MCF 10A (cell line): ENCODE data around the gene TTC34. TPM values are rescaled to one million over a fixed set of nuclear protein-coding genes. Genes with fewer than 3 reads are reported as not detected.

ENCODE experiments used
- BruUV-seq: library from RNA; stranded (reverse); fragments of 400-500 nt; replicated peaks from 2 replicates; lab custom pipeline; 2021; lab: Mats Ljungman, UMichigan
- CTCF ChIA-PET: fragments of 300-600 bp; sonication (Branson Sonifier 250); formaldehyde crosslinking; extraction: SDS; loops from one replicate; lab custom pipeline; 2021; ENCODE audit warnings: antibody characterized with exemption, inconsistent platforms; lab: Yijun Ruan, JAX
- POLR2A ChIA-PET: fragments of 300-600, 350-650 bp; sonication (Branson Sonifier 250); formaldehyde crosslinking; extraction: SDS; loops from one replicate; lab custom pipeline; 2020; ENCODE audit warnings: antibody characterized with exemption, inconsistent platforms; lab: Yijun Ruan, JAX
- DNase-seq: peaks from one replicate; pipeline ENCODE4 v3.0.0-alpha.2; 2018; ENCODE audit not compliant: unreplicated experiment
- H3K27ac Mint-ChIP-seq: one replicate; pipeline ENCODE4 v1.8.0; 2022; ENCODE audit warnings: mild to moderate bottlenecking, low read depth, mixed read lengths; ENCODE audit not compliant: unreplicated experiment
- H3K27me3 Mint-ChIP-seq: one replicate; pipeline ENCODE4 v1.8.0; 2022; ENCODE audit warnings: mixed read lengths; ENCODE audit not compliant: insufficient read depth, unreplicated experiment
- H3K36me3 Mint-ChIP-seq: one replicate; pipeline ENCODE4 v1.8.0; 2022; ENCODE audit warnings: mild to moderate bottlenecking, moderate library complexity, mixed read lengths; ENCODE audit not compliant: insufficient read depth, unreplicated experiment
- H3K4me1 Mint-ChIP-seq: one replicate; pipeline ENCODE4 v1.8.0; 2022; ENCODE audit warnings: mixed read lengths; ENCODE audit not compliant: insufficient read depth, unreplicated experiment
- H3K4me3 Mint-ChIP-seq: one replicate; pipeline ENCODE4 v1.8.0; 2022; ENCODE audit warnings: mild to moderate bottlenecking, moderate library complexity, mixed read lengths; ENCODE audit not compliant: unreplicated experiment
- H3K9me3 Mint-ChIP-seq: one replicate; pipeline ENCODE4 v1.8.0; 2022; ENCODE audit warnings: mixed read lengths; ENCODE audit not compliant: unreplicated experiment
- CTCF ChIP-seq: fragments of 200-600 bp; IDR thresholded peaks from one replicate; pipeline ENCODE4 v1.8.0; 2022; ENCODE audit warnings: antibody characterized with exemption, mild to moderate bottlenecking; ENCODE audit not compliant: unreplicated experiment
- intact Hi-C: fragments of 100-400 bp; cut with micrococcal nuclease; formaldehyde crosslinking; loops from 2 replicates; pipeline ENCODE4 v1.14.1; 2022
- total RNA-seq: library from RNA; stranded (reverse); gene quantifications from 2 replicates; pipeline ENCODE4 v1.2.3, GENCODE V29; 2022

TTC34 gene
- total RNA-seq, 1 experiment from 2014 or later = 0.47 TPM

- ChIA-PET POLR2A (no interaction called here), CTCF (interaction anchor here (0.5 kb wide), 1 partner anchor 806 kb away, joined by 5 read pairs; no protein-coding TSS in a partner anchor)
- H3K4me3 Mint-ChIP-seq = no peak overlapping the region
- BruUV-seq = no TSS peak
- no peak for DNase-seq
- no peaks in the 10 kb centered on the region for H3K27me3 Mint-ChIP-seq
- H3K4me1 Mint-ChIP-seq = no peaks in the 10 kb centered on the region
- H3K9me3 Mint-ChIP-seq = peaks cover 8% of the 10 kb centered on the region
- no peak for TF ChIP-seq CTCF
- no peaks in the 10 kb centered on the region for H3K36me3 Mint-ChIP-seq
- intact Hi-C loops = no loop called here
- no peak overlapping the region for H3K27ac Mint-ChIP-seq
Measured at GRCh38 chr1:2808831-2809605, 7.5 kb upstream of the TTC34 start.

- CTCF ChIA-PET = interaction anchor here (0.5 kb wide), 1 partner anchor 807 kb away, joined by 5 read pairs; no protein-coding TSS in a partner anchor
Measured at GRCh38 chr1:2808386-2808705, 6.9 kb upstream of the TTC34 start.

GRCh38 chr1:2807678-2808385, 6.3 kb upstream of the TTC34 start:
- Mint-ChIP-seq H3K36me3 (no peaks in the 10 kb centered on the region), H3K27ac (no peak overlapping the region), H3K9me3 (peaks cover 8% of the 10 kb centered on the region), H3K4me3 (no peak overlapping the region), H3K27me3 (no peaks in the 10 kb centered on the region), H3K4me1 (no peaks in the 10 kb centered on the region)
- ChIA-PET CTCF (no interaction called here), POLR2A (no interaction called here)
- intact Hi-C loops = no loop called here
- no peak for DNase-seq
- no peak for TF ChIP-seq CTCF
- BruUV-seq = no TSS peak

More at GRCh38 chr1:2808386-2808705, 6.9 kb upstream of the TTC34 start:
- H3K4me3 Mint-ChIP-seq = no peak overlapping the region
- H3K9me3 Mint-ChIP-seq = peaks cover 8% of the 10 kb centered on the region
- H3K36me3 Mint-ChIP-seq = no peaks in the 10 kb centered on the region
- no peak for TF ChIP-seq CTCF
- intact Hi-C loops = no loop called here
- H3K27ac Mint-ChIP-seq = no peak overlapping the region
- H3K27me3 Mint-ChIP-seq = no peaks in the 10 kb centered on the region
- BruUV-seq = no TSS peak
- no peaks in the 10 kb centered on the region for H3K4me1 Mint-ChIP-seq
- no peak for DNase-seq
- POLR2A ChIA-PET = no interaction called here

GRCh38 chr1:2807036-2807435, 5.5 kb upstream of the TTC34 start:
- no peak for DNase-seq
- TF ChIP-seq CTCF = no peak
- ChIA-PET CTCF (no interaction called here), POLR2A (no interaction called here)
- Mint-ChIP-seq H3K27ac (no peak overlapping the region), H3K27me3 (no peaks in the 10 kb centered on the region), H3K4me1 (no peaks in the 10 kb centered on the region), H3K9me3 (peaks cover 8% of the 10 kb centered on the region), H3K36me3 (no peaks in the 10 kb centered on the region), H3K4me3 (no peak overlapping the region)
- intact Hi-C loops = no loop called here
- BruUV-seq = no TSS peak
